GM06990 (cell line): ENCODE results near the gene IQSEC1.

Experiments used
- DNase-seq: peaks from one replicate; pipeline ENCODE4 v3.0.0-alpha.2; 2011; ENCODE audit not compliant: insufficient read length; ENCODE audit errors: extremely low read depth
- H3K27me3 ChIP-seq: replicated peaks from 2 replicates; pipeline ENCODE4 v1.6.0; 2011; ENCODE audit warnings: low read length; ENCODE audit not compliant: control insufficient read depth, insufficient read depth
- H3K36me3 ChIP-seq: 2 replicates; pipeline ENCODE4 v1.5.1; 2011; ENCODE audit warnings: low read length; ENCODE audit not compliant: control insufficient read depth, insufficient read depth
- H3K4me3 ChIP-seq: replicated peaks from 2 replicates; pipeline ENCODE4 v1.5.1; 2011; ENCODE audit warnings: low read depth, mild to moderate bottlenecking, control low read depth, low read length
- TF ChIP-seq, protein P1 (sequence below): IDR thresholded peaks from 2 replicates; pipeline ENCODE4 v1.5.1; 2011; ENCODE audit warnings: low read length, control low read depth, mild to moderate bottlenecking, inconsistent platforms; ENCODE audit not compliant: insufficient read depth, poor library complexity, severe bottlenecking

IQSEC1 gene

DNA sequence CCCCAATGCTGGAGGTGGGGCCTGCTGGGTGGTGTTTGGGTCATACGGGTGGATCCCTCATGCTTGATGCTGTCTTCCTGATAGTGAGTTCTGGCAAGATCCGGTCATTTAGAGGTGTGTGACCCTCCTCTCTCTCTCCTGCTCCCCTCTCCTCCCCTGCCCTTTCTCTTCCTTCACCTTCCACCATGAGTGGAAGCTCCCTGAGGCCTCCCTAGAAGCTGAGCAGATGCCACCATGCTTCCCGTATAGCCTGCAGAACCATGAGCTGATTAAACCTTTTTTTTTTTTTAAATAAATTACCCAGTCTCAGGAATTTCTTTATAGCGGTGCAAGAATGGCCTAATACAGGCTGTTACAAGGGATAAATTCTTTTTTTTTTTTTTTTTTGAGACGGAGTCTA lies 36.3 kb upstream of the IQSEC1 start:
- TF ChIP-seq, protein P1, sequence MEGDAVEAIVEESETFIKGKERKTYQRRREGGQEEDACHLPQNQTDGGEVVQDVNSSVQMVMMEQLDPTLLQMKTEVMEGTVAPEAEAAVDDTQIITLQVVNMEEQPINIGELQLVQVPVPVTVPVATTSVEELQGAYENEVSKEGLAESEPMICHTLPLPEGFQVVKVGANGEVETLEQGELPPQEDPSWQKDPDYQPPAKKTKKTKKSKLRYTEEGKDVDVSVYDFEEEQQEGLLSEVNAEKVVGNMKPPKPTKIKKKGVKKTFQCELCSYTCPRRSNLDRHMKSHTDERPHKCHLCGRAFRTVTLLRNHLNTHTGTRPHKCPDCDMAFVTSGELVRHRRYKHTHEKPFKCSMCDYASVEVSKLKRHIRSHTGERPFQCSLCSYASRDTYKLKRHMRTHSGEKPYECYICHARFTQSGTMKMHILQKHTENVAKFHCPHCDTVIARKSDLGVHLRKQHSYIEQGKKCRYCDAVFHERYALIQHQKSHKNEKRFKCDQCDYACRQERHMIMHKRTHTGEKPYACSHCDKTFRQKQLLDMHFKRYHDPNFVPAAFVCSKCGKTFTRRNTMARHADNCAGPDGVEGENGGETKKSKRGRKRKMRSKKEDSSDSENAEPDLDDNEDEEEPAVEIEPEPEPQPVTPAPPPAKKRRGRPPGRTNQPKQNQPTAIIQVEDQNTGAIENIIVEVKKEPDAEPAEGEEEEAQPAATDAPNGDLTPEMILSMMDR = no peak
- Histone ChIP-seq H3K4me3 (no peak overlapping the region), H3K36me3 (no peaks in the 10 kb centered on the region), H3K27me3 (no peaks in the 10 kb centered on the region)
- no peak for DNase-seq

DNA sequence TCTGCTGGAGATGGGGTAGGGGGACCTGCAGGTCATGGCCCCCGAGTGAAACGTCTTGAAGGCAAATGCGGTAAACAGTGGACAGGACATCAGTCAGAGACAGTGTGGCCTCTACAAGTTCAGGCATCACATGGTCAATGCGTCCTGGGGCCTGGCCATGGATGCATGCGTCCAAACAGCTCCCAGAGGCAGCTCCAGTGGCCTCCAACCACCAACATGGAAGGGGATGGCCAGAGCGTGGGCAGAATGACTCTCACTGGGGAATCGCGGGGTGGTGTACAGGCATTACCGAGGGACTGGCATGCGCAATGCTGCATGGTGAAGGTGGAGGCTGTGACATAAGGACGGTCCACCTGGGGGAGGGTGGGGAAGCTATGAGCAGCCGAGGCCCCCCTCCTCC lies 35.6 kb upstream of the IQSEC1 start:
- TF ChIP-seq, protein P1 = no peak
- Histone ChIP-seq H3K27me3 (0 out of 2 replicates have a peak, but pooled peaks cover 1% of the 10 kb centered on the region), H3K4me3 (no peak overlapping the region), H3K36me3 (no peaks in the 10 kb centered on the region)
- no peak for DNase-seq

DNA sequence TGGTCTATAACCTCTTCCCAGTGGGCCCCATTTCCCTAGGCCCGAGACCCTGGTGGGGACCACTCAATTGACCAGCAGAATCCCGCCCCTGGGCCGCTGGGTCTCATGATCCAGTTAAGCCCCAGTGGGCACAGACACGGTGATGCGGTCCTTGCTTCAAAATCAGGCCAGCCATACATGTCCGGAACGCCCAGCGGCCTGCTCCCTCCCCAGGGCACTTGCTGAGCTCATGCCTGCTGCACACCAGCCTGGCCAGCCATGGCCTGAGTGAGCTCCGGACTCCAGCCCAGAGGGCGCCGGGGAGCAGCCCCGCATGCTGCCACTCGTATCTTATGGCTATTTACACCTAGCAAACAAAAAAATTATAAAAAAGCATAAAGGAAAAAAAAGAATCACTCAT lies 34.4 kb upstream of the IQSEC1 start:
- TF ChIP-seq, protein P1 = no peak
- no peak overlapping the region for H3K4me3 ChIP-seq
- H3K36me3 ChIP-seq = no peaks in the 10 kb centered on the region
- H3K27me3 ChIP-seq = 0 out of 2 replicates have a peak, but pooled peaks cover 2% of the 10 kb centered on the region
- DNase-seq = no peak

DNA sequence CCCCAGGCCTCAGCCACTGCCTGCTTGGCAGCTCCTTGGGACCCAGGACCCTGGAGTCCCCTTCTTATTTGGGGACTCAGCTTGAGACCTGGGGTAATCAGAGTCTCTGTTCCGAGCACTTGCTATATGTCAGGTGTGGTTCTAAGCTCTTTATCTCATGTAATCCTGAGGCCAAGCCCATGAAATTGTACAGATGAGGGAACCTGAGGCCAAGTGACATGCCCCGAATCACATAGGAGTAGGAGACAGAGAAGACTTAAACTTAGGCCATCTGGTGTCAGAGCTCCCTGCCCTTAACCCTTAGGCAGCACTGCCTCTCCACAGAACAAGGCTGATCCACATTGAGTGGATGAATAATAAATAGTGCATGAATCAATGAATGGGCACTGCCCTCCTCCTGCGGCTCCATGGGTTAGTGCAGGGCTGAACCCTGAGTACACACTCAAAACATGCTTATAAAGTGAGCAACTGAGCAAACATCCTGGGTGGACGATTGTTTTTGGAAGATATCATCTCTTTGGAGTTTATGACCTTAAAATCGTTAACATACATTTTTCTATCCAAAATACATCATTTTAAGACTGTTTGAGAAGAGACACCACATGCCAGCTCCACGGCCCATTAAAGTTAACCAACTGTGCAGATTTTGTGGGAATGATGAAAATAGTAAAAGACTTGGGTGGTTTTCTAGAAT lies 33.2 kb upstream of the IQSEC1 start:
- TF ChIP-seq, protein P1 = no peak
- Histone ChIP-seq H3K4me3 (no peak overlapping the region), H3K36me3 (no peaks in the 10 kb centered on the region), H3K27me3 (0 out of 2 replicates have a peak, but pooled peaks cover 2% of the 10 kb centered on the region)
- no peak for DNase-seq

DNA sequence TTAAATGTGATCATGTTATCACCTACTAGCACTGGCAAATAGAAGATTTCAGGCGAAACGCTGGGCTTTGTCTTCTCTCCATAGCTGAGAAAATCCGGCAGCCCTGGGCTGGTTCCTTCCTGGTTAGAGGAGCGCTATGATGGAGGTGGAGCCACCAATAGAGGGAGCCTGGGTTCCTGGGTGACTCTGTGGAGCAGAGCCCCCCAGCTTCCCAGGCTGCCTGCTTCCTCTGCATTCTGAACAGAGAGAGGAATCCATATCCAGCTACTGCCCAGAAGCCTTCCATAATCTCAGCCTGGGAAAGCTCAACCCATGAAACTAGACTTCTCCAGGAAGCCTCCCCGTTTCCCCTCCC lies 32.6 kb upstream of the IQSEC1 start:
- no peak for DNase-seq
- H3K4me3 ChIP-seq = no peak overlapping the region
- TF ChIP-seq, protein P1 = no peak

DNA sequence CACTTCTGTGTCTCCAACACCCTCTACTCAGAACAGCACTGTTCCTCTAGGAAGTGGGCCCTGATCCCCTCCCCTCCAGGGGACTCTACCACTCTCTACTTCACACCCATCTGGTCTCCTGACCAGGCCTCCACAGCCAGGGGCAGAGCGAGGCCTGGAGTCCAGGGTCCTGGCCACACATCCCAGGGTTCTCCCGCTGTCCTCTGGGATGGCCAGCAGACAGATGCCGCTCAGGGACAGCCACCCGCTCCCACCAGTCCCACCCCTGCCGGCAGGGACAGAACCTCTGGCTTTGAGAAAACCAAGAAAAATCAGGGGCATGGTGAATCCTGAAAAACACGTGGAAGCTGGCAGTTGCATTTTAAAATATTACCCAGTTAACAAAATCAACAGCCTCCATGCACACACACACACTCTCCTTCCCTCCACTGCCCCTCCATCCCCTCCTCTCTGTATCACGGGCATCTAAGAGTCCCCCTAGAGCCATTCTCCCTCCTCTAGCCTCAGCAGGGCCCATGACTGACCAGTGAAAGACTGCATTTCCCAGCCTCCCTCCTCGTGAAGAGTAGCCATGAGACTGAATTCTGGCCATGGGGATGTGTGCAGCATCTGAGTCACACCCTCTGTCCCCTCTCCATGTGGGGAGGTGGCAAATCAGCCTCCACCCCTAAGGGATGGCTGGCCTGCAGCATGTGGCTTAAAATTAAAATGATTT lies 32.1 kb upstream of the IQSEC1 start:
- Histone ChIP-seq H3K4me3 (no peak overlapping the region), H3K36me3 (no peaks in the 10 kb centered on the region), H3K27me3 (0 out of 2 replicates have a peak, but pooled peaks cover 2% of the 10 kb centered on the region)
- DNase-seq = no peak
- TF ChIP-seq, protein P1 = no peak

More for the DNA sequence above, 32.6 kb upstream of the IQSEC1 start:
- Histone ChIP-seq H3K36me3 (no peaks in the 10 kb centered on the region), H3K27me3 (0 out of 2 replicates have a peak, but pooled peaks cover 2% of the 10 kb centered on the region)
